ENCODE measurements around the gene MPHOSPH8. TPM values are rescaled to one million over a fixed set of nuclear protein-coding genes. Genes with fewer than 3 reads are reported as not detected.
A peak's percentile ranks its signal among the peaks of the same experiment; 100 is the strongest.
"Not testable (repeated sequence)": the region's sequence is repeated elsewhere in the genome, so short reads cannot be mapped to it uniquely, and the experiment has no call there.

The MPHOSPH8 gene
- total and polyA plus RNA-seq, 2 of the 4 experiments (the other 2 are of a cell fraction) = 11.7 to 16.4 TPM

DNA sequence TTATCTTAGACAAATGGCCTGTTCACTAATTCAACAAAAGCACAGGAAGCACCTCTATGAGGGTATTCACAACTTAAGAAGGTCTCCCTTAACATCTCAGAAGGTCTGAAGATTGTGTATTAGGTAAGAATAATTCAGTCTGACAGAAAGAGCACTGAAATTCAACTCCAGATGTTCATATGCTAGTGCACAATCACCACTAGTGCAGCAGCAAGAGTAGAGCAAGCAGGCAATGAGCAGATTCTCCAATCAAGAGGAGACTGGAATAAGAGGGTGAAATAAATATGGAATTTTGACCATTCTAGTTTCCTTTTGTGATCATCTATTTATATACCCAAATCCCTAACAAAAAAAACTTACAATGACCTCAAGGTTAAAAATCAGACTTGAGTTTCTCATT, 52.0 kb downstream of the MPHOSPH8 start:
- dilution Hi-C loops (cut with HindIII; ENCODE audit: low sequenced_read_pairs, unreplicated experiment) = no loop called here
- no peak overlapping the region for H3K4ac ChIP-seq (ENCODE audit: low read depth, low read length)
- BruUV-seq (replicated peaks) = no TSS peak

DNA sequence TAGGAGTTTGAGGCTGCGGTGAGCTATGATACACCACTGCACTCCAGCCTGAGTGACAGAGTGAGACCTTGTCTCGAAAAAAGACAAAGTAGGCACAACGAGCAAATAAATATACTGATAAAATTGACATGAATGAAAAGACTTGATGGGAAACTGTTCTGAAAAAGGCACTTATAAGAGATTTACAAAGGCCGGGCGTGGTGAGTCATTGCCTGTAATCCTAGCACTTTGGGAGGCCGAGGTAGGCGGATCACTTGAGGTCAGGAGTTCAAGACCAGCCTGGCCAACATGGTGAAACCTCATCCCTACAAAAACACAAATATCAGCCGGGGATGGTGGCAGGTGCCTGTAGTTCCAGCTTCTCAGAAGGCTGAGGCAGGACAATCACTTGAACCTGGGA, 58.0 kb downstream of the MPHOSPH8 start:
- H3K9me1 ChIP-seq (ENCODE audit: insufficient read depth, low read length); H3K36me3 ChIP-seq (ENCODE audit: control insufficient read depth, insufficient read depth, low read length); H2BK20ac ChIP-seq (ENCODE audit: low read depth, low read length); H3K9ac ChIP-seq (ENCODE audit: low read depth, low read length); H3K14ac ChIP-seq (replicated peaks; ENCODE audit: low read depth, low read length); H3K27ac ChIP-seq (ENCODE audit: insufficient read depth, low read length); H2BK120ac ChIP-seq (ENCODE audit: low read depth, low read length); H3K56ac ChIP-seq (ENCODE audit: extremely low read depth, insufficient read depth, low read length); H4K8ac ChIP-seq (ENCODE audit: low read depth in 2 of 2, low read length in 2 of 2); H3K4me3 ChIP-seq (ENCODE audit: insufficient read depth, low read depth, low read length); H2AFZ ChIP-seq (replicated peaks; ENCODE audit: low read length, poor library complexity); H3K4ac ChIP-seq (ENCODE audit: low read depth, low read length); H3K23ac ChIP-seq (ENCODE audit: low read depth, low read length); ATAC-seq (ENCODE audit: low read depth); H2BK5ac ChIP-seq (ENCODE audit: low read depth, low read length, poor library complexity, severe bottlenecking); intact Hi-C loops (cut with micrococcal nuclease); H4K5ac ChIP-seq (ENCODE audit: low read depth, low read length); H4K20me1 ChIP-seq (ENCODE audit: insufficient read depth, low read length); H3K4me1 ChIP-seq (ENCODE audit: control insufficient read depth, insufficient read depth, low read length); H4K91ac ChIP-seq (ENCODE audit: insufficient read depth, low read depth, low read length); BruUV-seq (replicated peaks); H3K27me3 ChIP-seq (ENCODE audit: control insufficient read depth, insufficient read depth, low read length); H2BK15ac ChIP-seq (ENCODE audit: low read depth, low read length); H2AK5ac ChIP-seq (ENCODE audit: low read depth, low read length); H3K4me2 ChIP-seq (ENCODE audit: low read depth, low read length); H3K18ac ChIP-seq (ENCODE audit: low read depth, low read length); POLR2A ChIA-PET (ENCODE audit: unreplicated experiment); H3K9me3 ChIP-seq (ENCODE audit: control insufficient read depth, insufficient read depth, low read length); dilution Hi-C loops (cut with HindIII; ENCODE audit: low sequenced_read_pairs, unreplicated experiment); in situ Hi-C loops (cut with MboI; ENCODE audit: low sequenced_read_pairs); H2AK9ac ChIP-seq (replicated peaks; ENCODE audit: low read depth, low read length, poor library complexity); CTCF ChIA-PET: not testable (repeated sequence)
- DNase-seq = peak; percentile 34
- no CpG with 5 or more reads among the region's 8 CpGs for WGBS, 2 experiments (ENCODE audit: extremely low coverage in 2 of 2, insufficient read length in 1 of 2)
- peaks cover 15 to 69% of the 10 kb centered on the region in 2 experiments for H3K79me1 ChIP-seq (ENCODE audit: low read depth in 1 of 2, low read length in 2 of 2)

More for the DNA sequence above, 52.0 kb downstream of the MPHOSPH8 start:
- Histone ChIP-seq H3K4me1 (ENCODE audit: control insufficient read depth, insufficient read depth, low read length) (peaks cover 5% of the 10 kb centered on the region), H3K9me1 (ENCODE audit: insufficient read depth, low read length) (peaks cover 5% of the 10 kb centered on the region; the same call in 1 of the 2 replicates), H2BK120ac (ENCODE audit: low read depth, low read length) (no peak overlapping the region), H2AK9ac (replicated peaks; ENCODE audit: low read depth, low read length, poor library complexity) (no peak overlapping the region), H4K91ac (ENCODE audit: insufficient read depth, low read depth, low read length) (no peak overlapping the region), H4K8ac (ENCODE audit: low read depth in 2 of 2, low read length in 2 of 2) (no peak overlapping the region), H3K4me3 (ENCODE audit: insufficient read depth, low read depth, low read length) (no peak overlapping the region), H2BK20ac (ENCODE audit: low read depth, low read length) (no peak overlapping the region), H2BK5ac (ENCODE audit: low read depth, low read length, poor library complexity, severe bottlenecking) (no peak overlapping the region), H2AK5ac (ENCODE audit: low read depth, low read length) (no peak overlapping the region), H3K23ac (ENCODE audit: low read depth, low read length) (no peak overlapping the region), H3K36me3 (ENCODE audit: control insufficient read depth, insufficient read depth, low read length) (peaks cover 2% of the 10 kb centered on the region; the same call in 1 of the 2 replicates), H3K14ac (replicated peaks; ENCODE audit: low read depth, low read length) (no peak overlapping the region), H3K27me3 (ENCODE audit: control insufficient read depth, insufficient read depth, low read length) (no peaks in the 10 kb centered on the region), H3K79me1 (ENCODE audit: low read depth in 1 of 2, low read length in 2 of 2) (peaks cover 12 to 55% of the 10 kb centered on the region in 2 experiments; a peak in 3 of 4 replicates), H3K18ac (ENCODE audit: low read depth, low read length) (no peak overlapping the region), H2AFZ (replicated peaks; ENCODE audit: low read length, poor library complexity) (no peak overlapping the region), H3K27ac (ENCODE audit: insufficient read depth, low read length) (no peak overlapping the region), H3K9me3 (ENCODE audit: control insufficient read depth, insufficient read depth, low read length) (no peaks in the 10 kb centered on the region), H3K9ac (ENCODE audit: low read depth, low read length) (no peak overlapping the region), H2BK15ac (ENCODE audit: low read depth, low read length) (no peak overlapping the region), H4K20me1 (ENCODE audit: insufficient read depth, low read length) (no peaks in the 10 kb centered on the region; the same call in 1 of the 2 replicates), H3K4me2 (ENCODE audit: low read depth, low read length) (no peak overlapping the region), H4K5ac (ENCODE audit: low read depth, low read length) (no peak overlapping the region), H3K56ac (ENCODE audit: extremely low read depth, insufficient read depth, low read length) (no peak overlapping the region)
- ChIA-PET CTCF (interaction anchor here (1.0 kb wide), 1 partner anchor 11 kb away, joined by 4 read pairs; no protein-coding TSS in a partner anchor), POLR2A (ENCODE audit: unreplicated experiment) (no interaction called here)
- TF ChIP-seq, protein P1, sequence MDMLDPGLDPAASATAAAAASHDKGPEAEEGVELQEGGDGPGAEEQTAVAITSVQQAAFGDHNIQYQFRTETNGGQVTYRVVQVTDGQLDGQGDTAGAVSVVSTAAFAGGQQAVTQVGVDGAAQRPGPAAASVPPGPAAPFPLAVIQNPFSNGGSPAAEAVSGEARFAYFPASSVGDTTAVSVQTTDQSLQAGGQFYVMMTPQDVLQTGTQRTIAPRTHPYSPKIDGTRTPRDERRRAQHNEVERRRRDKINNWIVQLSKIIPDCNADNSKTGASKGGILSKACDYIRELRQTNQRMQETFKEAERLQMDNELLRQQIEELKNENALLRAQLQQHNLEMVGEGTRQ (IDR thresholded peaks at IDR 0.05; ENCODE audit: low read depth, low read length) = no peak
- TF ChIP-seq MAFK (IDR thresholded peaks at IDR 0.05; ENCODE audit: low read depth, low read length) (no peak), BHLHE40 (IDR thresholded peaks at IDR 0.05; ENCODE audit: low read depth, low read length) (no peak), CHD1 (IDR thresholded peaks at IDR 0.05; ENCODE audit: low read depth, low read length) (no peak)
- TF ChIP-seq, protein P2, sequence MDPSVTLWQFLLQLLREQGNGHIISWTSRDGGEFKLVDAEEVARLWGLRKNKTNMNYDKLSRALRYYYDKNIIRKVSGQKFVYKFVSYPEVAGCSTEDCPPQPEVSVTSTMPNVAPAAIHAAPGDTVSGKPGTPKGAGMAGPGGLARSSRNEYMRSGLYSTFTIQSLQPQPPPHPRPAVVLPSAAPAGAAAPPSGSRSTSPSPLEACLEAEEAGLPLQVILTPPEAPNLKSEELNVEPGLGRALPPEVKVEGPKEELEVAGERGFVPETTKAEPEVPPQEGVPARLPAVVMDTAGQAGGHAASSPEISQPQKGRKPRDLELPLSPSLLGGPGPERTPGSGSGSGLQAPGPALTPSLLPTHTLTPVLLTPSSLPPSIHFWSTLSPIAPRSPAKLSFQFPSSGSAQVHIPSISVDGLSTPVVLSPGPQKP (IDR thresholded peaks at IDR 0.05; ENCODE audit: borderline replicate concordance, low read depth, low read length) = no peak
- no peak for DNase-seq
- in situ Hi-C loops (cut with MboI; ENCODE audit: low sequenced_read_pairs) = loop anchor here (5.0 kb wide), 1 partner anchor 47 kb away; no protein-coding TSS in a partner anchor
- intact Hi-C loops (cut with micrococcal nuclease) = no loop called here
- ATAC-seq (ENCODE audit: low read depth) = no peak
